ENCODE results near the gene ZC3H7A. TPM values are rescaled to one million over a fixed set of nuclear protein-coding genes. Genes with fewer than 3 reads are reported as not detected.
A peak's percentile ranks its signal among the peaks of the same experiment; 100 is the strongest.

Gene ZC3H7A
- total and polyA plus RNA-seq, 2 of the 13 experiments (the other 11 are each of a cell fraction or from before 2014, with no cell fraction given): 29.2 to 36.8 TPM

- TF ChIP-seq MEF2D (CRISPR knock-in tag; IDR thresholded peaks at IDR 0.05) (peak; percentile 92; the same call in 1 of the 2 replicates), ZNF577 (CRISPR knock-in tag; IDR thresholded peaks at IDR 0.05; ENCODE audit: borderline replicate concordance, low read depth) (peak; percentile 95; the same call in 1 of the 2 replicates), MAFG (CRISPR knock-in tag; IDR thresholded peaks at IDR 0.05) (no peak), IKZF1 (IDR thresholded peaks at IDR 0.05) (no peak), SMARCE1 (IDR thresholded peaks at IDR 0.05; ENCODE audit: borderline replicate concordance) (no peak), ATRX (CRISPR knock-in tag; IDR thresholded peaks at IDR 0.05; ENCODE audit: borderline replicate concordance) (no peak), JUNB (CRISPR knock-in tag; IDR thresholded peaks at IDR 0.05; ENCODE audit: borderline replicate concordance) (no peak), BATF2 (CRISPR knock-in tag; IDR thresholded peaks at IDR 0.05) (0 out of 2 replicates have a peak, but pooled peaks have one; percentile 67), HES4 (CRISPR knock-in tag; IDR thresholded peaks at IDR 0.05; ENCODE audit: borderline replicate concordance) (peak; percentile 90), ZNF432 (CRISPR knock-in tag; IDR thresholded peaks at IDR 0.05; ENCODE audit: borderline replicate concordance) (no peak), ARID3A (IDR thresholded peaks at IDR 0.05; ENCODE audit: low read depth, low read length) (0 out of 2 replicates have a peak, but pooled peaks have one; percentile 16), ZMYM3 (CRISPR knock-in tag; IDR thresholded peaks at IDR 0.05) (no peak; the same call in none of the 2 replicates), GATAD2A (CRISPR knock-in tag; IDR thresholded peaks at IDR 0.05) (peak; percentile 69), HOXA7 (CRISPR knock-in tag; IDR thresholded peaks at IDR 0.05) (no peak), SCMH1 (CRISPR knock-in tag; IDR thresholded peaks at IDR 0.05; ENCODE audit: borderline replicate concordance) (no peak), ZUFSP (CRISPR knock-in tag; IDR thresholded peaks at IDR 0.05; ENCODE audit: borderline replicate concordance) (no peak), PAXIP1 (CRISPR knock-in tag; conservative IDR thresholded peaks at IDR 0.05) (peak; percentile 75), RBAK (CRISPR knock-in tag; IDR thresholded peaks at IDR 0.05) (0 out of 2 replicates have a peak, but pooled peaks have one; percentile 27), GLI4 (CRISPR knock-in tag; IDR thresholded peaks at IDR 0.05; ENCODE audit: borderline replicate concordance) (no peak; the same call in 1 of the 2 replicates), ZFP90 (CRISPR knock-in tag; IDR thresholded peaks at IDR 0.05; ENCODE audit: borderline replicate concordance) (peak; percentile 91), ZNF143 (CRISPR knock-in tag; IDR thresholded peaks at IDR 0.05) (peak; percentile 74)
Measured at GRCh38 chr16:11797166-11797956, at the start of gene ZC3H7A (continued).

All from HepG2 (cell line).